B cell (primary cell): Measurements from ENCODE around the gene CTNNA2. TPM values are rescaled to one million over a fixed set of nuclear protein-coding genes. Genes with fewer than 3 reads are reported as not detected.

ENCODE experiments used
- ATAC-seq: fragments of 200-7000 bp; cut with Tn5 transposase; one replicate; pipeline ENCODE4 v1.10.0; 2021; ENCODE audit warnings: low read depth, mild to moderate bottlenecking, moderate number of reproducible peaks, moderate library complexity
- CTCF ChIA-PET: fragments of 350-600 bp; sonication (Branson Sonifier 250); formaldehyde crosslinking; loops from one replicate; lab custom pipeline; 2021; ENCODE audit warnings: antibody characterized with exemption, inconsistent platforms; lab: Charles Lee
- POLR2A ChIA-PET: fragments of 350-600 bp; sonication (Branson Sonifier 250); formaldehyde crosslinking; loops from one replicate; lab custom pipeline; 2021; ENCODE audit warnings: antibody characterized with exemption; lab: Charles Lee
- DNase-seq: peaks from one replicate; pipeline ENCODE4 v3.0.0; 2013
- H2AFZ ChIP-seq: 2 replicates; pipeline ENCODE4 v1.6.1; 2012; ENCODE audit warnings: mild to moderate bottlenecking, low read depth, low read length; ENCODE audit not compliant: insufficient read depth, poor library complexity, severe bottlenecking
- H3K27ac ChIP-seq, 2 donors: 1 replicate in 1 of 2; 2 replicates in 1 of 2; pipeline ENCODE4 v1.5.1; 2012 to 2013; ENCODE audit warnings: low read length in 2 of 2, mild to moderate bottlenecking in 2 of 2, moderate library complexity in 1 of 2
- H3K27me3 ChIP-seq, 4 experiments: fragments of 200-600 bp in 1 of 4; sonication (generic) in 1 of 4; replicated peaks in 1 of 4; 1 replicate in 2 of 4; 2 replicates in 2 of 4; pipeline versions ENCODE4 v1.6.1 to v1.7.0; 2013 to 2016; ENCODE audit warnings: low read length in 3 of 4, mild to moderate bottlenecking in 2 of 4, mixed read lengths in 1 of 4, moderate library complexity in 1 of 4; ENCODE audit not compliant: insufficient read depth in 4 of 4, control insufficient read depth in 3 of 4; ENCODE audit errors: control extremely low read depth in 1 of 4
- H3K36me3 ChIP-seq, 2 experiments: replicated peaks in 1 of 2; 1 replicate in 1 of 2; 2 replicates in 1 of 2; pipeline versions ENCODE4 v1.6.1 to v1.7.1; 2013; ENCODE audit warnings: low read length in 1 of 2; ENCODE audit not compliant: insufficient read depth in 2 of 2, control insufficient read depth in 1 of 2; ENCODE audit errors: control extremely low read depth in 1 of 2, extremely low read depth in 1 of 2
- H3K4me1 ChIP-seq, 2 donors: fragments of 200-600 bp in 1 of 2; sonication (generic) in 1 of 2; 1 replicate in 1 of 2; 2 replicates in 1 of 2; pipeline versions ENCODE4 v1.5.1 to v1.6.1; 2013 to 2017; ENCODE audit warnings: low read length in 2 of 2; ENCODE audit not compliant: control insufficient read depth in 2 of 2, insufficient read depth in 2 of 2
- H3K4me2 ChIP-seq: replicated peaks from 2 replicates; pipeline ENCODE3; 2012; ENCODE audit warnings: mild to moderate bottlenecking, low read depth, low read length; ENCODE audit not compliant: poor library complexity, severe bottlenecking
- H3K4me3 ChIP-seq, 5 experiments: fragments of 200-600 bp in 1 of 5; sonication (generic) in 1 of 5; 1 replicate in 3 of 5; 2 replicates in 2 of 5; pipeline versions ENCODE4 v1.5.1 to v1.7.0; 2011 to 2016; ENCODE audit warnings: low read length in 4 of 5, mild to moderate bottlenecking in 4 of 5, low read depth in 2 of 5, control low read depth in 1 of 5, moderate library complexity in 1 of 5; ENCODE audit not compliant: insufficient read depth in 1 of 5; ENCODE audit errors: control extremely low read depth in 1 of 5, extremely low read depth in 1 of 5
- H3K79me2 ChIP-seq: fragments of 200-600 bp; sonication (generic); one replicate; pipeline ENCODE4 v1.6.0; 2016; ENCODE audit warnings: low read length; ENCODE audit not compliant: control insufficient read depth, insufficient read depth
- H3K9ac ChIP-seq: fragments of 200-600 bp; sonication (generic); 2 replicates; pipeline ENCODE4 v1.6.1; 2017; ENCODE audit warnings: mild to moderate bottlenecking, low read length, moderate library complexity
- H3K9me3 ChIP-seq, 3 donors: one replicate each; pipeline versions ENCODE4 v1.6.1 to v1.7.1; 2013; ENCODE audit warnings: low read length in 2 of 3; ENCODE audit not compliant: control insufficient read depth in 2 of 3, insufficient read depth in 1 of 3; ENCODE audit errors: control extremely low read depth in 1 of 3
- H4K20me1 ChIP-seq: 2 replicates; pipeline ENCODE4 v1.6.0; 2012; ENCODE audit warnings: mild to moderate bottlenecking, low read length; ENCODE audit not compliant: insufficient read depth, control insufficient read depth, poor library complexity, severe bottlenecking
- H3K27ac Mint-ChIP-seq: one replicate; pipeline ENCODE4 v1.8.0; 2021; ENCODE audit warnings: mixed read lengths
- H3K27me3 Mint-ChIP-seq: one replicate; pipeline ENCODE4 v1.8.0; 2021; ENCODE audit warnings: mixed read lengths
- H3K4me1 Mint-ChIP-seq: one replicate; pipeline ENCODE4 v1.8.0; 2021; ENCODE audit warnings: mixed read lengths
- H3K4me3 Mint-ChIP-seq: one replicate; pipeline ENCODE4 v1.8.0; 2021; ENCODE audit warnings: mixed read lengths
- H3K9me3 Mint-ChIP-seq: one replicate; pipeline ENCODE4 v1.8.0; 2022; ENCODE audit warnings: mixed read lengths; ENCODE audit not compliant: insufficient read depth
- CTCF ChIP-seq: fragments of 200-600 bp; IDR thresholded peaks from one replicate; pipeline ENCODE4 v1.8.0; 2022; ENCODE audit warnings: antibody characterized with exemption, mild to moderate bottlenecking
- EZH2 ChIP-seq: IDR thresholded peaks from 2 replicates; pipeline ENCODE4 v1.6.1; 2012; ENCODE audit warnings: borderline replicate concordance, low read depth, mild to moderate bottlenecking, moderate library complexity, low read length; ENCODE audit not compliant: insufficient read depth, poor library complexity, severe bottlenecking
- WGBS: methylation state at CpG from one replicate; pipeline ENCODE4 v1.1.5; 2013; ENCODE audit warnings: missing lambda C conversion rate; ENCODE audit not compliant: insufficient coverage; 5-methylcytosine and 5-hydroxymethylcytosine counted together
- intact Hi-C: fragments of 100-400 bp; cut with micrococcal nuclease; formaldehyde crosslinking; loops from one replicate; pipeline ENCODE4 v1.10.0; 2022
- polyA plus RNA-seq: library from polyadenylated mRNA; depleted of rRNA; stranded (reverse); fragments of >200 nt; gene quantifications from 2 replicates; pipeline ENCODE4 v1.2.3, GENCODE V29; 2012
- total RNA-seq, 2 donors: library from RNA; stranded (reverse); fragments of 120-200 nt in 1 of 2; gene quantifications; 1 replicate in 1 of 2; 2 replicates in 1 of 2; pipeline versions ENCODE4 v1.2.3 to v1.2.4, GENCODE V29; 2013 to 2022

CTNNA2 gene
- total and polyA plus RNA-seq, 2 donors (not counting 1 experiment from before 2014, with no cell fraction given) = not detected

DNA sequence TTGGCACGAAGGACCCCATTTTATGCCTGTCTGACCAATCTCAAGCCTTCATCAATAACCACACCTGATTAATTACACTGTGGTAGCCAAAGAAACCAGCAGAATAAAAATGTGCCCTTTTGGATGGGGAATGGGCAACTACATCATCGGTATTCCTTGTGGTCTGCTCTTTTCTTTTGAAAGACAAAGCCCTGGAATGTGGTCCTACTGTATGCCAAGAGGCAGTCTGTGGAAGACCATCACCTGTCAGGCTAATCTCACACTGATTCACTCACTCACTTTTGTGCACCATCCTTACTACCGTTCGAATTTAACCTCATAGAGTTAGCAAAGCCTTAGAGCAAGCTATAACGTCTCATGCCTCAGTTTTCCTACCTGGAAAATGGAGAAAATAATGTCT is 1066.9 kb downstream of the CTNNA2 start:
- Histone ChIP-seq H3K4me3 (no peak overlapping the region), H3K4me2 (no peak overlapping the region), H4K20me1 (no peaks in the 10 kb centered on the region), H3K36me3 (no peaks in the 10 kb centered on the region), H3K4me1 (no peaks in the 10 kb centered on the region), H3K27me3 (no peaks in the 10 kb centered on the region), H2AFZ (no peak overlapping the region), H3K27ac (no peak overlapping the region), H3K9ac (no peak overlapping the region), H3K79me2 (no peaks in the 10 kb centered on the region), H3K9me3 (no peaks in the 10 kb centered on the region)
- ChIA-PET CTCF (no interaction called here), POLR2A (no interaction called here)
- 87% methylated on average over 3 of the region's 5 CpGs for whole genome bisulfite sequencing
- Mint-ChIP-seq H3K27ac (no peak overlapping the region), H3K4me1 (no peaks in the 10 kb centered on the region), H3K9me3 (peaks cover 4% of the 10 kb centered on the region), H3K4me3 (no peak overlapping the region), H3K27me3 (no peaks in the 10 kb centered on the region)
- TF ChIP-seq CTCF (no peak), EZH2 (no peak)
- DNase-seq (no peak), ATAC-seq (no peak)
- intact Hi-C loops = no loop called here

- 50% methylated on average over 2 of the region's 2 CpGs for WGBS
- intact Hi-C loops = no loop called here
- Histone ChIP-seq H3K36me3 (no peaks in the 10 kb centered on the region), H3K4me2 (no peak overlapping the region), H2AFZ (no peak overlapping the region), H3K79me2 (no peaks in the 10 kb centered on the region), H3K27me3 (no peaks in the 10 kb centered on the region), H4K20me1 (no peaks in the 10 kb centered on the region), H3K4me1 (no peaks in the 10 kb centered on the region), H3K4me3 (no peak overlapping the region), H3K9ac (no peak overlapping the region), H3K9me3 (no peaks in the 10 kb centered on the region), H3K27ac (no peak overlapping the region)
- ATAC-seq = no peak
- no peak for TF ChIP-seq EZH2
- no peak for TF ChIP-seq CTCF
- H3K4me1 Mint-ChIP-seq = no peaks in the 10 kb centered on the region
- CTCF ChIA-PET = no interaction called here
- POLR2A ChIA-PET = no interaction called here
- no peaks in the 10 kb centered on the region for H3K27me3 Mint-ChIP-seq
- H3K9me3 Mint-ChIP-seq = peaks cover 3% of the 10 kb centered on the region
- no peak overlapping the region for H3K27ac Mint-ChIP-seq
- no peak overlapping the region for H3K4me3 Mint-ChIP-seq
- no peak for DNase-seq
Observed at GRCh38 chr2:80591233-80591632, 1078.4 kb downstream of the CTNNA2 start.
